DND-41 (cell line): ENCODE data around the gene WFIKKN1.

Experiments used
- ATAC-seq: fragments of 200-7000 bp; cut with Tn5 transposase; 3 replicates; pipeline ENCODE4 v1.9.1; 2021; ENCODE audit warnings: low read depth; ENCODE audit not compliant: insufficient read depth
- DNase-seq: peaks from one replicate; pipeline ENCODE4 v3.0.0-alpha.2; 2020
- H2AFZ ChIP-seq: 2 replicates; pipeline ENCODE4 v1.6.0; 2012; ENCODE audit warnings: low read depth, low read length
- H3K27ac ChIP-seq: 2 replicates; pipeline ENCODE4 v1.5.1; 2012; ENCODE audit warnings: low read length, inconsistent platforms
- H3K27me3 ChIP-seq: fragments of 200-600 bp; sonication (generic); 2 replicates; pipeline ENCODE4 v1.6.0; 2012; ENCODE audit warnings: low read length, mild to moderate bottlenecking, inconsistent platforms; ENCODE audit not compliant: insufficient read depth, poor library complexity
- H3K36me3 ChIP-seq: 2 replicates; pipeline ENCODE4 v1.5.1; 2012; ENCODE audit warnings: low read length, inconsistent platforms; ENCODE audit not compliant: insufficient read depth
- H3K4me1 ChIP-seq: 2 replicates; pipeline ENCODE4 v1.5.1; 2012; ENCODE audit warnings: mild to moderate bottlenecking, low read length; ENCODE audit not compliant: insufficient read depth
- H3K4me2 ChIP-seq: 2 replicates; pipeline ENCODE4 v1.6.0; 2012; ENCODE audit warnings: mild to moderate bottlenecking, moderate library complexity, low read length, inconsistent platforms; ENCODE audit not compliant: insufficient read depth
- H3K4me3 ChIP-seq, 2 experiments: fragments of 200-600 bp in 1 of 2; shearing (Covaris generic) in 1 of 2; 2 replicates each; pipeline ENCODE4 v1.5.1; 2012 to 2016; ENCODE audit warnings: inconsistent platforms in 2 of 2, low read length in 2 of 2, mild to moderate bottlenecking in 2 of 2, low read depth in 1 of 2, moderate library complexity in 1 of 2
- H3K79me2 ChIP-seq: 2 replicates; pipeline ENCODE4 v1.6.0; 2012; ENCODE audit warnings: low read length, inconsistent platforms; ENCODE audit not compliant: insufficient read depth
- H3K9ac ChIP-seq: 2 replicates; pipeline ENCODE4 v1.6.0; 2012; ENCODE audit warnings: low read depth, mild to moderate bottlenecking, inconsistent platforms, low read length, moderate library complexity
- H3K9me3 ChIP-seq: 2 replicates; pipeline ENCODE4 v1.5.1; 2012; ENCODE audit warnings: low read length, moderate library complexity, mild to moderate bottlenecking, inconsistent platforms; ENCODE audit not compliant: insufficient read depth, severe bottlenecking
- H4K20me1 ChIP-seq: 2 replicates; pipeline ENCODE4 v1.6.0; 2012; ENCODE audit warnings: low read length; ENCODE audit not compliant: insufficient read depth
- CTCF ChIP-seq: IDR thresholded peaks from 2 replicates; pipeline ENCODE4 v1.5.1; 2012; ENCODE audit warnings: borderline replicate concordance, low read length, moderate library complexity, mild to moderate bottlenecking; ENCODE audit not compliant: poor library complexity, severe bottlenecking; ENCODE audit errors: extremely low read depth
- EZH2 ChIP-seq: IDR thresholded peaks from 3 replicates; pipeline ENCODE4 v1.6.1; 2012; ENCODE audit warnings: borderline replicate concordance, low read depth, mild to moderate bottlenecking, moderate library complexity, low read length, inconsistent platforms; ENCODE audit not compliant: severe bottlenecking

Gene WFIKKN1

DNA sequence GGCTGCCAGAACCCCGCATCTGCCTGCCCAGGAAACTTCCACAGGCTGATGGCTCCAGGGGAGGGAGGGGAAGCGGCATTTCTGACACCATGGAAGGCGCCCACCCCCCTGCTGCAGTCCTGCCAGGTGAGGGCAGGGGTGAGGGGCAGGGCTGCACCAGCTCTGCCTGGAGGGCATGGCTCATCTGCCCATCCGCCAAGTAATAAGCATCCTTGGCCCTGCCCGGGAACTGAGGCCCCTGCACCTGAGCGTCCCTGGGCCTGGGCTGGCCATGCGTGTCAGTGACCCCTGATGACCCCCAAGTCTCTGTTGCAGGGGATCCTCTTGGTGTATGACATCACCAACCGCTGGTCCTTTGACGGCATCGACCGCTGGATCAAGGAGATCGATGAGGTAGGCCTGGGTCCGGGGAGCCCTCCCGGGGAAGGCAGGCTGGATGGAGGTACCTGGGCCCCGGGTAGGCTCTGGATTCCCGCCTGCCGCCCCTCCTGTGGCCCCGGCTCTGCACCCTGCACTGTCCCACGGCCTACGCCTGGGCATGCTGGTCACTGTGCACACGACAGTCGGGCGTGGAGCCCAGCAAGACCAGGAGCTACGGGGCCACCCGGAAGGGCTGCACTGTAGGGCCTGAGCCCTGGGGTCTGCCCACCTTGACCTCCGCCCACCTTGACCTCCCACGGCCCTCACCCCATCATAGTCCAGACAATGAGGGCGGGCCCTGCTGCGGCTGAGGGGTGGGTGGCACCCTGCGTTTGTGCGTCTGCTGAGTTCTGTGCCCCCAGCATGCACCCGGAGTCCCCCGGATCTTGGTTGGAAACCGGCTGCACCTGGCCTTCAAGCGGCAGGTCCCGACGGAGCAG lies 5.4 kb upstream of the WFIKKN1 start:
- Histone ChIP-seq H3K9me3 (no peaks in the 10 kb centered on the region), H3K4me1 (no peaks in the 10 kb centered on the region), H2AFZ (no peak overlapping the region), H4K20me1 (peaks cover 27% of the 10 kb centered on the region), H3K36me3 (peaks cover 21% of the 10 kb centered on the region), H3K27me3 (no peaks in the 10 kb centered on the region), H3K79me2 (peaks cover 4% of the 10 kb centered on the region), H3K4me2 (no peak overlapping the region), H3K9ac (no peak overlapping the region), H3K27ac (no peak overlapping the region), H3K4me3 (no peak overlapping the region)
- ATAC-seq (no peak), DNase-seq (no peak)
- TF ChIP-seq EZH2 (no peak), CTCF (no peak)

DNA sequence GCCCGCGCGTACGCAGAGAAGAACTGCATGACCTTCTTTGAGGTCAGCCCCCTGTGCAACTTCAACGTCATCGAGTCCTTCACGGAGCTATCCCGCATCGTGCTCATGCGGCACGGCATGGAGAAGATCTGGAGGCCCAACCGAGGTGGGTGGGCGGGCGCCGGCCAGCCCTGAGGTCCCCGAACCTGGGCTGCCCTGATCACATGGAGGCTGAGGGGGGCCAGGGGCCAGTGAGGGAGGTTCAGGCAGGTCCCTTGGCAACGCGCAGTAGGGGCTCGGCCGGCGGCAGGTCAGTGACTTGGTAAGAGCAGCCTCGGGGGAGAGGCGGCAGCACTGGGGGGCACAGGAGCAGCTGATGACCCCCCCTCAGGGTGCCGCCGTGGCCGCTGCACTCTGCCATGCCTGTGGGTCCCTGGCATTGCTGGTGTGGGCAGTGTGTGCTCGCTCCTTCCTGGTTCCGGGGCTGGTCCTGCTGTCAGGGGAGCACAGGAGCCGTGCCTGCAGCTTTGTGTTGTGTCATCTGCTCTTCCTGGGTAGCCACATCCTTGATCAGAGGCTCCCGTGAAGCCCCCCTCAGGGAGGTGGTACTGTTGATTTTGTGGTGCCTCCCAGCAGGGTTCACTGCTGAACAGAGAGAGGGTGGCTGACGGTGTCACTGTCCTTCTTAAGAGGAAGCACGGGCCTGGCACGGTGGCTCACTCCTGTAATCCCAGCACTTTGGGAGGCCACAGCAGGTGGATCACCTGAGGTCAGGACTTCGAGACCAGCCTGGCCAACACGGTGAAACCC lies 4.6 kb upstream of the WFIKKN1 start:
- Histone ChIP-seq H2AFZ (no peak overlapping the region), H3K4me2 (no peak overlapping the region), H3K4me1 (no peaks in the 10 kb centered on the region), H3K36me3 (peaks cover 21% of the 10 kb centered on the region), H3K9ac (no peak overlapping the region), H3K79me2 (no peaks in the 10 kb centered on the region; the same call in 1 of the 2 replicates), H3K4me3 (no peak overlapping the region), H4K20me1 (peaks cover 30% of the 10 kb centered on the region), H3K27ac (no peak overlapping the region), H3K27me3 (no peaks in the 10 kb centered on the region), H3K9me3 (no peaks in the 10 kb centered on the region)
- DNase-seq (no peak), ATAC-seq (no peak)
- TF ChIP-seq EZH2 = no peak
- TF ChIP-seq CTCF = no peak

DNA sequence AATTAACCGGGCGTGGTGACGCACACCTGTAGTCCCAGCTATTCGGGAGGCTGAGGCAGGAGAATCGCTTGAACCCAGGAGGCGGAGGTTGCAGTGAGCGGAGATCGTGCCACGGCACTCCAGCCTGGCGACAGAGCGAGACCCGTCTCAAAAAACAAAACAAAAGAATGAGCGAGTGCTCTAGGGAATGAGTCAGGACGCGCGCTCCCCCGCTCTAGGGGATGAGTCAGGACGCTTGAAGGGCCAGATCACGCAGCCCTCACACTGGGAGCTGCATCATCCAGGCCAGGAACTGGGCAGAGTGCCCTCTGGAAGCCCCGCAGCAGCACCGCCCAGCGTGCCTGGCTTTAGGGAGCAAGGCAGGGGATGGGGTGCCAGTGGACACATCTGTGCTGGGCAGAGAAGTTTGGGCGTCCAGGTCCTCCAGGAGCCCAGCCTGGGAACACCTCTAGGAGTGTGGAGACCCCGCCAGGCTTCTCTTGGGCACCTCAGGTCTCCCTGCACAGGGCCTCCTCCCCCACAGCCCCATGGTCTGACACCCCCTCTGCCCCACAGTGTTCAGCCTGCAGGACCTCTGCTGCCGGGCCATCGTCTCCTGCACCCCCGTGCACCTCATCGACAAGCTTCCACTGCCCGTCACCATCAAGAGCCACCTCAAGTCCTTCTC lies 3.9 kb upstream of the WFIKKN1 start:
- DNase-seq (no peak), ATAC-seq (no peak)
- H3K36me3 ChIP-seq = peaks cover 21% of the 10 kb centered on the region
- peaks cover 24% of the 10 kb centered on the region for H4K20me1 ChIP-seq
- no peaks in the 10 kb centered on the region for H3K4me1 ChIP-seq
- H3K79me2 ChIP-seq = no peaks in the 10 kb centered on the region; the same call in 1 of the 2 replicates
- no peak overlapping the region for H3K9ac ChIP-seq
- TF ChIP-seq CTCF (no peak), EZH2 (no peak)
- H2AFZ ChIP-seq = no peak overlapping the region
- H3K9me3 ChIP-seq = no peaks in the 10 kb centered on the region
- H3K4me2 ChIP-seq = no peak overlapping the region
- H3K27me3 ChIP-seq = no peaks in the 10 kb centered on the region
- H3K27ac ChIP-seq = no peak overlapping the region
- H3K4me3 ChIP-seq = no peak overlapping the region
